Ishikawa (cell line): ENCODE results near the gene MINDY4B.

Source experiments
- CEBPB ChIP-seq: IDR thresholded peaks from 2 replicates; pipeline ENCODE4 v1.6.1; 2012
- CREB1 ChIP-seq: IDR thresholded peaks from 2 replicates; pipeline ENCODE4 v1.6.1; 2012; ENCODE audit warnings: low read depth
- EGR1 ChIP-seq: IDR thresholded peaks from 2 replicates; pipeline ENCODE4 v1.6.1; 2012
- EP300 ChIP-seq: IDR thresholded peaks from 2 replicates; pipeline ENCODE4 v1.6.1; 2012; ENCODE audit warnings: borderline replicate concordance
- FOXM1 ChIP-seq: IDR thresholded peaks from 2 replicates; pipeline ENCODE4 v1.6.1; 2012; ENCODE audit warnings: low read depth, borderline replicate concordance
- MAX ChIP-seq: IDR thresholded peaks from 2 replicates; pipeline ENCODE4 v1.6.1; 2012
- NFIC ChIP-seq: IDR thresholded peaks from 2 replicates; pipeline ENCODE4 v1.6.1; 2012
- RAD21 ChIP-seq: IDR thresholded peaks from 2 replicates; pipeline ENCODE4 v1.6.1; 2012; ENCODE audit warnings: low read depth
- REST ChIP-seq: IDR thresholded peaks from 2 replicates; pipeline ENCODE4 v1.6.1; 2012; ENCODE audit warnings: low read depth, mild to moderate bottlenecking
- TAF1 ChIP-seq: IDR thresholded peaks from 2 replicates; pipeline ENCODE4 v1.6.1; 2012; ENCODE audit warnings: low read depth, mild to moderate bottlenecking
- TCF12 ChIP-seq: IDR thresholded peaks from 2 replicates; pipeline ENCODE4 v1.6.1; 2012; ENCODE audit warnings: low read depth
- TEAD4 ChIP-seq: IDR thresholded peaks from 2 replicates; pipeline ENCODE4 v1.6.1; 2012
- USF1 ChIP-seq: IDR thresholded peaks from 2 replicates; pipeline ENCODE4 v1.6.1; 2012
- YY1 ChIP-seq: IDR thresholded peaks from 2 replicates; pipeline ENCODE4 v1.6.1; 2012; ENCODE audit warnings: low read depth
- ZBTB7A ChIP-seq: IDR thresholded peaks from 2 replicates; pipeline ENCODE4 v1.6.1; 2012; ENCODE audit warnings: low read depth

Gene MINDY4B

GRCh38 chr3:150913133-150913922 is 8.1 kb upstream of the MINDY4B start:
- no peak for TF ChIP-seq NFIC
- TF ChIP-seq CREB1, result no peak

- no peak for TF ChIP-seq USF1
- TF ChIP-seq ZBTB7A, result no peak
These were observed 7.3 kb upstream of the MINDY4B start for GRCh38 chr3:150912501-150912900.

- TF ChIP-seq TEAD4 (no peak), TCF12 (no peak), YY1 (no peak), NFIC (no peak)
These were observed 6.5 kb upstream of the MINDY4B start for GRCh38 chr3:150911771-150912170.

GRCh38 chr3:150906461-150906860 is 1.2 kb upstream of the MINDY4B start:
- no peak for TF ChIP-seq USF1
- TF ChIP-seq TAF1, result no peak
- no peak for TF ChIP-seq EGR1
- no peak for TF ChIP-seq ZBTB7A
- TF ChIP-seq CEBPB, result no peak

GRCh38 chr3:150905746-150906145 is 507 bp upstream of the MINDY4B start:
- no peak for TF ChIP-seq CEBPB
- TF ChIP-seq MAX, result no peak
- no peak for TF ChIP-seq RAD21
- no peak for TF ChIP-seq ZBTB7A
- TF ChIP-seq YY1, result no peak
- no peak for TF ChIP-seq REST
- TF ChIP-seq EP300, result no peak
- no peak for TF ChIP-seq USF1
- no peak for TF ChIP-seq FOXM1
- TF ChIP-seq NFIC, result no peak
- TF ChIP-seq TEAD4, result no peak
- TF ChIP-seq TAF1, result no peak
- no peak for TF ChIP-seq CREB1
- no peak for TF ChIP-seq TCF12
- TF ChIP-seq EGR1, result no peak

GRCh38 chr3:150902988-150903387 is 2.3 kb downstream of the MINDY4B start:
- no peak for TF ChIP-seq REST
- no peak for TF ChIP-seq MAX
- no peak for TF ChIP-seq EP300
- no peak for TF ChIP-seq FOXM1
- TF ChIP-seq TEAD4, result no peak
- TF ChIP-seq TCF12, result no peak
- no peak for TF ChIP-seq YY1
- no peak for TF ChIP-seq EGR1
- TF ChIP-seq CEBPB, result no peak
- no peak for TF ChIP-seq RAD21

- no peak for TF ChIP-seq TAF1
- TF ChIP-seq CREB1, result no peak
- no peak for TF ChIP-seq NFIC
- no peak for TF ChIP-seq FOXM1
- no peak for TF ChIP-seq EGR1
- no peak for TF ChIP-seq MAX
- no peak for TF ChIP-seq RAD21
- TF ChIP-seq YY1, result no peak
- no peak for TF ChIP-seq EP300
- TF ChIP-seq TEAD4, result no peak
- no peak for TF ChIP-seq REST
- no peak for TF ChIP-seq CEBPB
- TF ChIP-seq TCF12, result no peak
- TF ChIP-seq ZBTB7A, result no peak
- no peak for TF ChIP-seq USF1
These were observed 3.4 kb downstream of the MINDY4B start for GRCh38 chr3:150901793-150902192.
